IMR-90 (cell line): ENCODE results near the gene ZNF695. TPM values are rescaled to one million over a fixed set of nuclear protein-coding genes. Genes with fewer than 3 reads are reported as not detected.

Experiments
- ATAC-seq: fragments of 200-7000 bp; cut with Tn5 transposase; 2 replicates; pipeline ENCODE4 v1.9.1; 2020; ENCODE audit warnings: low read depth, mild to moderate bottlenecking, moderate library complexity
- BruUV-seq: library from RNA; stranded (reverse); fragments of 400-500 nt; replicated peaks from 2 replicates; lab custom pipeline; 2021; lab: Mats Ljungman, UMichigan
- CTCF ChIA-PET: fragments of 300-600 bp; formaldehyde crosslinking; extraction: SDS; loops from one replicate; lab custom pipeline; 2021; ENCODE audit warnings: antibody characterized with exemption; lab: Yijun Ruan, JAX
- POLR2A ChIA-PET: fragments of 300-600 bp; sonication (Branson Sonifier 250); formaldehyde crosslinking; loops from one replicate; lab custom pipeline; 2022; ENCODE audit warnings: antibody characterized with exemption; ENCODE audit not compliant: unreplicated experiment; lab: Charles Lee
- DNase-seq: peaks from one replicate; pipeline ENCODE4 v3.0.0; 2013
- H2AFZ ChIP-seq: replicated peaks from 2 replicates; pipeline ENCODE3; 2013; ENCODE audit warnings: low read length, mild to moderate bottlenecking; ENCODE audit not compliant: poor library complexity
- H2AK5ac ChIP-seq: 2 replicates; pipeline ENCODE4 v1.6.1; 2013; ENCODE audit warnings: low read depth, low read length, inconsistent platforms
- H2AK9ac ChIP-seq: replicated peaks from 2 replicates; pipeline ENCODE3; 2013; ENCODE audit warnings: mild to moderate bottlenecking, low read depth, low read length, moderate library complexity; ENCODE audit not compliant: poor library complexity
- H2BK120ac ChIP-seq: 2 replicates; pipeline ENCODE4 v1.6.1; 2013; ENCODE audit warnings: low read depth, low read length, inconsistent platforms
- H2BK15ac ChIP-seq: 3 replicates; pipeline ENCODE4 v1.6.1; 2013; ENCODE audit warnings: low read depth, low read length, inconsistent platforms
- H2BK20ac ChIP-seq: 2 replicates; pipeline ENCODE4 v1.6.1; 2013; ENCODE audit warnings: low read depth, mild to moderate bottlenecking, inconsistent platforms, low read length, moderate library complexity
- H2BK5ac ChIP-seq: 2 replicates; pipeline ENCODE4 v1.6.1; 2013; ENCODE audit warnings: mild to moderate bottlenecking, low read depth, low read length, inconsistent platforms; ENCODE audit not compliant: poor library complexity, severe bottlenecking
- H3K14ac ChIP-seq: replicated peaks from 2 replicates; pipeline ENCODE4 v1.6.1; 2013; ENCODE audit warnings: low read depth, low read length, inconsistent platforms
- H3K18ac ChIP-seq: 2 replicates; pipeline ENCODE4 v1.6.1; 2013; ENCODE audit warnings: low read depth, low read length, control low read depth
- H3K23ac ChIP-seq: 2 replicates; pipeline ENCODE4 v1.6.1; 2013; ENCODE audit warnings: low read depth, low read length, inconsistent platforms
- H3K27ac ChIP-seq: 2 replicates; pipeline ENCODE4 v1.5.1; 2013; ENCODE audit warnings: mild to moderate bottlenecking, control low read depth, low read length; ENCODE audit not compliant: insufficient read depth
- H3K27me3 ChIP-seq: 2 replicates; pipeline ENCODE4 v1.6.1; 2013; ENCODE audit warnings: low read length; ENCODE audit not compliant: control insufficient read depth, insufficient read depth
- H3K36me3 ChIP-seq: 2 replicates; pipeline ENCODE4 v1.6.1; 2013; ENCODE audit warnings: low read length, mixed read lengths; ENCODE audit not compliant: control insufficient read depth, insufficient read depth
- H3K4ac ChIP-seq: 2 replicates; pipeline ENCODE4 v1.6.1; 2013; ENCODE audit warnings: low read depth, low read length, inconsistent platforms
- H3K4me1 ChIP-seq: 2 replicates; pipeline ENCODE4 v1.6.1; 2013; ENCODE audit warnings: low read length, mixed read lengths; ENCODE audit not compliant: control insufficient read depth, insufficient read depth
- H3K4me2 ChIP-seq: 2 replicates; pipeline ENCODE4 v1.6.1; 2013; ENCODE audit warnings: low read depth, mild to moderate bottlenecking, control low read depth, low read length, moderate library complexity
- H3K4me3 ChIP-seq: 2 replicates; pipeline ENCODE4 v1.5.1; 2013; ENCODE audit warnings: low read depth, mild to moderate bottlenecking, control low read depth, low read length, moderate library complexity; ENCODE audit not compliant: insufficient read depth
- H3K56ac ChIP-seq: 2 replicates; pipeline ENCODE4 v1.6.1; 2013; ENCODE audit warnings: low read length, inconsistent platforms; ENCODE audit not compliant: insufficient read depth; ENCODE audit errors: extremely low read depth
- H3K79me1 ChIP-seq, 2 experiments: 2 replicates each; pipeline ENCODE4 v1.6.1; 2013; ENCODE audit warnings: low read length in 2 of 2, inconsistent platforms in 1 of 2, low read depth in 1 of 2
- H3K9ac ChIP-seq: 2 replicates; pipeline ENCODE4 v1.6.1; 2013; ENCODE audit warnings: low read depth, low read length, control low read depth
- H3K9me1 ChIP-seq: 2 replicates; pipeline ENCODE4 v1.6.1; 2013; ENCODE audit warnings: low read length, inconsistent platforms; ENCODE audit not compliant: insufficient read depth
- H3K9me3 ChIP-seq: 2 replicates; pipeline ENCODE4 v1.6.1; 2013; ENCODE audit warnings: low read length; ENCODE audit not compliant: control insufficient read depth, insufficient read depth
- H4K20me1 ChIP-seq: 2 replicates; pipeline ENCODE4 v1.6.1; 2013; ENCODE audit warnings: low read length, inconsistent platforms; ENCODE audit not compliant: insufficient read depth
- H4K5ac ChIP-seq: 2 replicates; pipeline ENCODE4 v1.6.1; 2013; ENCODE audit warnings: mild to moderate bottlenecking, low read depth, low read length, control low read depth
- H4K8ac ChIP-seq, 2 experiments: 2 replicates each; pipeline ENCODE4 v1.6.1; 2013; ENCODE audit warnings: low read depth in 2 of 2, low read length in 2 of 2, control low read depth in 1 of 2, inconsistent platforms in 1 of 2
- H4K91ac ChIP-seq: 2 replicates; pipeline ENCODE4 v1.6.1; 2013; ENCODE audit warnings: low read depth, low read length, inconsistent platforms; ENCODE audit not compliant: insufficient read depth
- CEBPB ChIP-seq: IDR thresholded peaks from 2 replicates; pipeline ENCODE4 v1.6.1; 2012; ENCODE audit warnings: low read depth, low read length, improper control_type of control experiment
- CHD1 ChIP-seq: IDR thresholded peaks from 2 replicates; pipeline ENCODE4 v1.6.1; 2012; ENCODE audit warnings: low read depth, low read length, improper control_type of control experiment
- CTCF ChIP-seq: conservative IDR thresholded peaks from 2 replicates; pipeline ENCODE4 v1.5.1; 2012; ENCODE audit warnings: mild to moderate bottlenecking, low read depth, low read length, improper control_type of control experiment
- ELK1 ChIP-seq: fragments of 150-350 bp; IDR thresholded peaks from 2 replicates; pipeline ENCODE4 v1.6.1; 2016; ENCODE audit warnings: low read depth, mild to moderate bottlenecking, low read length, moderate library complexity, borderline replicate concordance
- FOS ChIP-seq: fragments of 150-350 bp; IDR thresholded peaks from 2 replicates; pipeline ENCODE4 v1.6.1; 2016; ENCODE audit warnings: low read depth, low read length
- MAZ ChIP-seq: IDR thresholded peaks from 2 replicates; pipeline ENCODE4 v1.6.1; 2012; ENCODE audit warnings: low read depth, mild to moderate bottlenecking, low read length, improper control_type of control experiment, moderate library complexity, borderline replicate concordance
- MXI1 ChIP-seq: IDR thresholded peaks from 2 replicates; pipeline ENCODE4 v1.6.1; 2012; ENCODE audit warnings: low read depth, mild to moderate bottlenecking, low read length, moderate library complexity, borderline replicate concordance
- NFE2L2 ChIP-seq: fragments of 150-350 bp; IDR thresholded peaks from 2 replicates; pipeline ENCODE4 v1.6.1; 2016; ENCODE audit warnings: low read depth, mild to moderate bottlenecking, low read length
- RAD21 ChIP-seq: IDR thresholded peaks from 2 replicates; pipeline ENCODE4 v1.6.1; 2012; ENCODE audit warnings: low read length, improper control_type of control experiment
- SMC3 ChIP-seq: fragments of 150-350 bp; IDR thresholded peaks from 2 replicates; pipeline ENCODE4 v1.6.1; 2016; ENCODE audit warnings: low read depth, mild to moderate bottlenecking, antibody characterized with exemption, low read length, moderate library complexity
- WGBS, 2 experiments: methylation state at CpG; one replicate each; pipeline versions ENCODE4 v1.1.5 to v1.1.7; 2013; ENCODE audit warnings: missing lambda C conversion rate in 2 of 2; ENCODE audit not compliant: insufficient read length in 1 of 2; ENCODE audit errors: extremely low coverage in 2 of 2; 5-methylcytosine and 5-hydroxymethylcytosine counted together
- dilution Hi-C: fragments of 300-500 bp; cut with HindIII; formaldehyde crosslinking; loops from one replicate; pipeline ENCODE4 v1.14.3; 2018; ENCODE audit warnings: low sequenced_read_pairs; ENCODE audit not compliant: unreplicated experiment
- in situ Hi-C: fragments of 300-500 bp; cut with MboI; formaldehyde crosslinking; loops from 3 replicates; pipeline ENCODE4 v1.14.3; 2019; ENCODE audit warnings: low sequenced_read_pairs, inconsistent platforms, mixed read lengths
- intact Hi-C: fragments of 100-400 bp; cut with micrococcal nuclease; formaldehyde crosslinking; loops from 2 replicates; pipeline ENCODE4 v1.10.0; 2022
- polyA plus RNA-seq, 3 experiments: library from polyadenylated mRNA; depleted of rRNA; stranded (reverse); fragments of >200 nt; gene quantifications; 2 replicates each; pipeline ENCODE4 v1.2.3, GENCODE V29; 2012; ENCODE audit warnings: low replicate concordance in 1 of 3
- total RNA-seq: library from RNA; depleted of rRNA; stranded (reverse); fragments of >200 nt; gene quantifications from 2 replicates; pipeline ENCODE4 v1.2.3, GENCODE V29; 2012

Gene ZNF695
- total and polyA plus RNA-seq, 2 of the 4 experiments (the other 2 are of a cell fraction), result 0.54 to 0.75 TPM

GRCh38 chr1:247043406-247043805, 35.5 kb upstream of the ZNF695 start:
- H4K8ac ChIP-seq, result no peak overlapping the region
- H3K27me3 ChIP-seq, result no peaks in the 10 kb centered on the region
- H3K14ac ChIP-seq, result no peak overlapping the region
- no peak overlapping the region for H3K4ac ChIP-seq
- no peak for ATAC-seq
- dilution Hi-C loops, result no loop called here
- no TSS peak for BruUV-seq
- no peak overlapping the region for H2AFZ ChIP-seq
- peaks cover 49% of the 10 kb centered on the region for H3K9me3 ChIP-seq
- H3K9me1 ChIP-seq, result no peaks in the 10 kb centered on the region
- no peak overlapping the region for H2BK15ac ChIP-seq
- no peak overlapping the region for H2BK120ac ChIP-seq
- no peak overlapping the region for H2BK20ac ChIP-seq
- no peak overlapping the region for H2BK5ac ChIP-seq
- no peak overlapping the region for H3K4me3 ChIP-seq
- TF ChIP-seq NFE2L2 (no peak), CEBPB (no peak), MAZ (no peak), CHD1 (no peak), FOS (no peak), RAD21 (no peak), ELK1 (no peak), CTCF (no peak), MXI1 (no peak), SMC3 (no peak)
- H3K18ac ChIP-seq, result no peak overlapping the region
- in situ Hi-C loops, result no loop called here
- no peak overlapping the region for H4K5ac ChIP-seq
- H3K4me2 ChIP-seq, result no peak overlapping the region
- H4K20me1 ChIP-seq, result no peaks in the 10 kb centered on the region
- H3K56ac ChIP-seq, result no peak overlapping the region
- CTCF ChIA-PET, result no interaction called here
- no peaks in the 10 kb centered on the region for H3K36me3 ChIP-seq
- peaks cover 0 to 10% of the 10 kb centered on the region in 2 experiments; a peak in 2 of 4 replicates for H3K79me1 ChIP-seq
- H3K4me1 ChIP-seq, result no peaks in the 10 kb centered on the region
- H2AK9ac ChIP-seq, result no peak overlapping the region
- POLR2A ChIA-PET, result no interaction called here
- no peak for DNase-seq
- no peak overlapping the region for H3K9ac ChIP-seq
- no peak overlapping the region for H2AK5ac ChIP-seq
- no peak overlapping the region for H3K27ac ChIP-seq
- no CpG with 5 or more reads among the region's 5 CpGs for WGBS, 2 experiments
- intact Hi-C loops, result no loop called here
- H3K23ac ChIP-seq, result no peak overlapping the region
- H4K91ac ChIP-seq, result no peak overlapping the region
